Measurements from ENCODE around the gene ABHD12B. TPM values are rescaled to one million over a fixed set of nuclear protein-coding genes. Genes with fewer than 3 reads are reported as not detected.

ABHD12B gene
- total and polyA plus RNA-seq, 9 of the 15 experiments (the other 6 are each of a cell fraction or from before 2014, with no cell fraction given): not detected

GRCh38 chr14:50837271-50837670, 34.6 kb upstream of the ABHD12B start:
- no peaks in the 10 kb centered on the region for H3K9me1 ChIP-seq (ENCODE audit: control insufficient read depth, insufficient read depth, low read length)
- POLR2A ChIA-PET: no interaction called here
- H3K4me3 ChIP-seq: no peak overlapping the region
- H3K9ac ChIP-seq (ENCODE audit: insufficient read depth in 1 of 2, low read depth in 2 of 2, low read length in 2 of 2): no peak overlapping the region
- in situ Hi-C loops (cut with MboI): no loop called here
- no peak for ATAC-seq
- H3K4me2 ChIP-seq (ENCODE audit: insufficient read depth, low read length): no peak overlapping the region
- no peak overlapping the region for H2AFZ ChIP-seq (ENCODE audit: low read depth, low read length)
- no TSS peak for BruUV-seq (replicated peaks)
- no peak for DNase-seq (ENCODE audit: extremely low read depth in 1 of 4, low spot score in 3 of 4)
- 4% methylated on average over 10 of the region's 10 CpGs for WGBS (ENCODE audit: insufficient coverage, low coverage, missing lambda C conversion rate)
- H3K27me3 ChIP-seq (ENCODE audit: control insufficient read depth in 2 of 2, insufficient read depth in 2 of 2, low read length in 2 of 2): peaks cover 0 to 15% of the 10 kb centered on the region in 2 experiments; a peak in 2 of 5 replicates
- H4K20me1 ChIP-seq (replicated peaks; ENCODE audit: control insufficient read depth, insufficient read depth, low read length): peaks cover 5% of the 10 kb centered on the region; the same call in 1 of the 2 replicates
- no peaks in the 10 kb centered on the region for H3K9me3 ChIP-seq (replicated peaks; ENCODE audit: control insufficient read depth, insufficient read depth, low read depth, low read length)
- CTCF ChIA-PET (ENCODE audit: low intra/inter-chr PET ratio): no interaction called here
- no peaks in the 10 kb centered on the region for H3K4me1 ChIP-seq (replicated peaks in 1 of 2; ENCODE audit: control insufficient read depth in 2 of 2, insufficient read depth in 2 of 2, low read length in 2 of 2)
- no peaks in the 10 kb centered on the region for H3K79me2 ChIP-seq (ENCODE audit: control insufficient read depth, insufficient read depth, low read length)
- TF ChIP-seq MBD2 (IDR thresholded peaks at IDR 0.05; ENCODE audit: borderline replicate concordance, low read depth) (no peak), ZC3H8 (IDR thresholded peaks at IDR 0.05) (no peak), CBX2 (IDR thresholded peaks at IDR 0.05; ENCODE audit: insufficient read depth, low read length, poor library complexity, severe bottlenecking) (no peak), FOXJ3 (CRISPR knock-in tag; IDR thresholded peaks at IDR 0.05) (no peak), ZSCAN29 (IDR thresholded peaks at IDR 0.05) (no peak), ZNF584 (CRISPR knock-in tag; IDR thresholded peaks at IDR 0.05; ENCODE audit: low read depth) (no peak), SRSF7 (optimal IDR thresholded peaks at IDR 0.05; ENCODE audit: low read depth, low read length) (no peak), KHSRP (IDR thresholded peaks at IDR 0.05) (no peak), ZFP91 (CRISPR knock-in tag; IDR thresholded peaks at IDR 0.05) (no peak), TCFL5 (CRISPR knock-in tag; conservative IDR thresholded peaks at IDR 0.05) (no peak), FOXO4 (CRISPR knock-in tag; IDR thresholded peaks at IDR 0.05) (no peak), NR4A1 (CRISPR knock-in tag; IDR thresholded peaks at IDR 0.05) (no peak), NR4A1 (tag; IDR thresholded peaks at IDR 0.05) (no peak), KAT2B (IDR thresholded peaks at IDR 0.05; ENCODE audit: low read depth, low read length) (no peak), GABPB2 (CRISPR knock-in tag; conservative IDR thresholded peaks at IDR 0.05) (no peak), TFAP4 (CRISPR knock-in tag; IDR thresholded peaks at IDR 0.05; ENCODE audit: borderline replicate concordance) (no peak), TCF7L2 (IDR thresholded peaks at IDR 0.05; ENCODE audit: low read depth, low read length) (no peak)
- TF ChIP-seq, protein P1, sequence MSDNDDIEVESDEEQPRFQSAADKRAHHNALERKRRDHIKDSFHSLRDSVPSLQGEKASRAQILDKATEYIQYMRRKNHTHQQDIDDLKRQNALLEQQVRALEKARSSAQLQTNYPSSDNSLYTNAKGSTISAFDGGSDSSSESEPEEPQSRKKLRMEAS (CRISPR knock-in tag; IDR thresholded peaks at IDR 0.05): no peak
- no peak for FAIRE-seq
- no peak overlapping the region for H3K27ac ChIP-seq (ENCODE audit: extremely low read depth, low read depth, low read length)
- no peaks in the 10 kb centered on the region for H3K36me3 ChIP-seq (ENCODE audit: control insufficient read depth, insufficient read depth, low read length)
- intact Hi-C loops (cut with micrococcal nuclease): no loop called here
